Raji (cell line): ENCODE results near the gene RCCD1.

Experiments
- POLR2A ChIP-seq: IDR thresholded peaks from 2 replicates; pipeline ENCODE4 v1.6.1; 2011; ENCODE audit warnings: low read depth, low read length, control low read depth; ENCODE audit not compliant: insufficient read depth

Gene RCCD1

GRCh38 chr15:90968434-90968833 lies 13.8 kb downstream of the RCCD1 start:
- no peak for TF ChIP-seq POLR2A

GRCh38 chr15:90970274-90970673 lies 15.6 kb downstream of the RCCD1 start:
- no peak for TF ChIP-seq POLR2A

GRCh38 chr15:90972133-90972532 lies 17.4 kb downstream of the RCCD1 start:
- TF ChIP-seq POLR2A = no peak

GRCh38 chr15:90974216-90974615 lies 19.5 kb downstream of the RCCD1 start:
- no peak for TF ChIP-seq POLR2A

- TF ChIP-seq POLR2A = no peak
Observed at GRCh38 chr15:90979582-90979981, 24.9 kb downstream of the RCCD1 start.

- TF ChIP-seq POLR2A = no peak
Observed at GRCh38 chr15:90981681-90982080, 27.0 kb downstream of the RCCD1 start.

- TF ChIP-seq POLR2A = no peak
Observed at GRCh38 chr15:90982135-90982534, 27.5 kb downstream of the RCCD1 start.

- 0 out of 2 replicates have a peak, but pooled peaks have one; percentile 11 for TF ChIP-seq POLR2A
Observed at GRCh38 chr15:90986790-90987507, 32.3 kb downstream of the RCCD1 start.

GRCh38 chr15:90987561-90988141 lies 33.0 kb downstream of the RCCD1 start:
- TF ChIP-seq POLR2A = no peak

GRCh38 chr15:90988296-90988695 lies 33.6 kb downstream of the RCCD1 start:
- no peak for TF ChIP-seq POLR2A

GRCh38 chr15:90989040-90989768 lies 34.5 kb downstream of the RCCD1 start:
- 0 out of 2 replicates have a peak, but pooled peaks have one; percentile 25 for TF ChIP-seq POLR2A

GRCh38 chr15:90990446-90990845 lies 35.8 kb downstream of the RCCD1 start:
- TF ChIP-seq POLR2A = no peak

- no peak for TF ChIP-seq POLR2A
Observed at GRCh38 chr15:90991587-90992285, 37.1 kb downstream of the RCCD1 start.

- no peak for TF ChIP-seq POLR2A
Observed at GRCh38 chr15:90994059-90994416, 39.4 kb downstream of the RCCD1 start.
